GM10266 (cell line): ENCODE measurements around the gene ZRANB1.

ENCODE experiments used
- DNase-seq: peaks from one replicate; pipeline ENCODE4 v3.0.0; 2012; ENCODE audit errors: extremely low spot score
- TF ChIP-seq, protein P1 (sequence below): IDR thresholded peaks from 2 replicates; pipeline ENCODE4 v1.5.1; 2012; ENCODE audit warnings: mild to moderate bottlenecking, low read depth; ENCODE audit not compliant: control insufficient read depth, insufficient read depth; ENCODE audit errors: missing control alignments

Gene ZRANB1

DNA sequence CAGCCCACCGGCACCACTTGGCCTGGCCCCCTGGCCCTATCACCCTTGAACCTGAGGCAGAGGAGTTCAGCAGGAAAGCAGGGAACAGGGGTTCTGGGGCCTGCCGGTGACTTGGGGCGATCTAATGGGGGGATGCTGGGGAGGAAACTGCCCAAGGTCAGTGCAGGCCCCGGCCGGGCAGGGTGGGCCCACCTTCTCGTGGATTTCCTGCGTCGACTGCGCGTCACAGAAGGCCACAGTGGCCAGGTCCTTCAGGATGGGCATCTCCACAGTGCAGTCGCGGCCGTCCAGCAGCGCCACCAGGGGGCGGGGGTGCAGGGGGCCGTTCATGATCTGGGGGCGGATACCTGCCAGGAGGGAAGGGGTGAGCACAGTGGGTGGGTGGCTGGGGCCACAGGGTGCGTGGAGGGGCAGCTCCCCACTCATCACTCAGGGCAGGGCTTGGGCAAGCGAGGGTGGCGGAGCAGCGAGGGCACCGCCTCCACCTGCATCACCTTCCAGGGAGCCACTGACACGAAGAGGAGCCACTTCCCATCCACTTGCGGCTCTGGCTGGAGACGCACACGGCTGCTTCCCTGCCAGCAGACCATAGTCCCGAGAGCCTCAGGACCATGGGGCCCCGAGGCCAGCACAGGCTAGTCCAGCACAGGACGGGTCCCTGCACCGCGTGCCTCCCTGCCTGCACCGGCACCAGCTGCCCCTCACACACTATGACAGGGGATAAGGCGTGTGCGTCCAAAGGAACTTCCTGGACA lies 61.4 kb downstream of the ZRANB1 start:
- TF ChIP-seq, protein P1, sequence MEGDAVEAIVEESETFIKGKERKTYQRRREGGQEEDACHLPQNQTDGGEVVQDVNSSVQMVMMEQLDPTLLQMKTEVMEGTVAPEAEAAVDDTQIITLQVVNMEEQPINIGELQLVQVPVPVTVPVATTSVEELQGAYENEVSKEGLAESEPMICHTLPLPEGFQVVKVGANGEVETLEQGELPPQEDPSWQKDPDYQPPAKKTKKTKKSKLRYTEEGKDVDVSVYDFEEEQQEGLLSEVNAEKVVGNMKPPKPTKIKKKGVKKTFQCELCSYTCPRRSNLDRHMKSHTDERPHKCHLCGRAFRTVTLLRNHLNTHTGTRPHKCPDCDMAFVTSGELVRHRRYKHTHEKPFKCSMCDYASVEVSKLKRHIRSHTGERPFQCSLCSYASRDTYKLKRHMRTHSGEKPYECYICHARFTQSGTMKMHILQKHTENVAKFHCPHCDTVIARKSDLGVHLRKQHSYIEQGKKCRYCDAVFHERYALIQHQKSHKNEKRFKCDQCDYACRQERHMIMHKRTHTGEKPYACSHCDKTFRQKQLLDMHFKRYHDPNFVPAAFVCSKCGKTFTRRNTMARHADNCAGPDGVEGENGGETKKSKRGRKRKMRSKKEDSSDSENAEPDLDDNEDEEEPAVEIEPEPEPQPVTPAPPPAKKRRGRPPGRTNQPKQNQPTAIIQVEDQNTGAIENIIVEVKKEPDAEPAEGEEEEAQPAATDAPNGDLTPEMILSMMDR, result no peak
- DNase-seq, result no peak

DNA sequence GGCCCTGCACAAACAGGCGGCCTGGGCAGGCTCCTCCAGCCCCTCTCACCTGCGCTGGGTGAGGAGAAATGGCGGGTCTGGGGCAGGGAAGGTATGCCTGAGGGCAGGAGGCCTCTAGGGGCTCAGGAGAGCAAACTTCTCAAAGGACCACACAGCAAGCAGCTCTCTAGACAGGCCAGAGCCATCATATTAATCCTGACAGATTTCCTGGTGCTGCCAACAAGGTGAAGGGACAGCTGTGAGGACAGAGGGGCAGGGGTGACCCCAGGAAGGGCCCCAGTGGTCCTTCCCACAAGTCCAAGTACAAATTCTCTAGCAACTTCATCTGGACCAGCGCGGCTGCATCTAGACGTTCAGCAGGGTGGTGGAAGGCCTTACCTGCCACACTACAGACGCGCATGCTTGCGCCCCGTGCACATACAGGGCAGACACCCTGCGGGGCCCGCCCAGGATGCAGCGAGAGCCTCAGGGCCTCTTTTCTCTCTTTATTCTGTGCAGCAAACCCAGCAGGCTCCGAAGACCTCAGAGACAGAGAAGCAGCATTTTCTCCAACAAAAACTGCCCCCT lies 62.1 kb downstream of the ZRANB1 start:
- TF ChIP-seq, protein P1, result no peak
- DNase-seq, result no peak

DNA sequence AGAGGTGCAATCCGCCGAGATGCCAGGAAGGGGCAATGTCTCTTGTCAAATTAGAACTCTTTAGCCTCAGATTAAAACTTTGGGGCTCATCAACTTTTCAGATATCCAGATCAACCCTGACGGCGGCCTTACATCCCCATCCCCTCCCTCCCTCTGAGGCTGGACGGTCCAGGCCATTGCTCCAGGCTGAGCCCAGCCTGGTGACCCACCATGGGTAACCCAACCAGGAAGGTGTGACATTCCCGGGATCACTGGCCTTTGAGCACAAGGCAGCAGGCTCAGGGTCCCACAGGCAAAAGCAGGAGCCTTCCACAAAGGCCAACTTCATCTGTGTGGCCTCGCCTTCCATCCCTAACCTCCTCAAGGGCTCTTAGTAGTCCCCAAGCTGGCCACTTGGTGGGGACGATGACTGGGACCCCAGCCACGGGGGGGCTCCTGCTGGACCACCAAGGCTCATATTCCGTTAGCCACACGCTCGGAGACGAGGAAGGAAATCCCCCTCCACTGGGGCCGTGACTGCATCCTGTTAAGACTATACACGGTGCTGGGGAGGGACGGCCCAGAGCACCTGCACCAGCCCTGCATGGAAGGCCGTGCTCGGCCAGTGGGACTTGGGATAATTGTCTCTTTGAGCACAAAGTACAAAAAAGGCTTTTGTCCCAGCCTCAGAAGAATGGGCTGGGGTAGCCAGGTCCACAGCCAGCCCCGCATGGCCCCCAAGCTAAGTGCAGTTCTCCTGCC lies 62.8 kb downstream of the ZRANB1 start:
- DNase-seq, result no peak

DNA sequence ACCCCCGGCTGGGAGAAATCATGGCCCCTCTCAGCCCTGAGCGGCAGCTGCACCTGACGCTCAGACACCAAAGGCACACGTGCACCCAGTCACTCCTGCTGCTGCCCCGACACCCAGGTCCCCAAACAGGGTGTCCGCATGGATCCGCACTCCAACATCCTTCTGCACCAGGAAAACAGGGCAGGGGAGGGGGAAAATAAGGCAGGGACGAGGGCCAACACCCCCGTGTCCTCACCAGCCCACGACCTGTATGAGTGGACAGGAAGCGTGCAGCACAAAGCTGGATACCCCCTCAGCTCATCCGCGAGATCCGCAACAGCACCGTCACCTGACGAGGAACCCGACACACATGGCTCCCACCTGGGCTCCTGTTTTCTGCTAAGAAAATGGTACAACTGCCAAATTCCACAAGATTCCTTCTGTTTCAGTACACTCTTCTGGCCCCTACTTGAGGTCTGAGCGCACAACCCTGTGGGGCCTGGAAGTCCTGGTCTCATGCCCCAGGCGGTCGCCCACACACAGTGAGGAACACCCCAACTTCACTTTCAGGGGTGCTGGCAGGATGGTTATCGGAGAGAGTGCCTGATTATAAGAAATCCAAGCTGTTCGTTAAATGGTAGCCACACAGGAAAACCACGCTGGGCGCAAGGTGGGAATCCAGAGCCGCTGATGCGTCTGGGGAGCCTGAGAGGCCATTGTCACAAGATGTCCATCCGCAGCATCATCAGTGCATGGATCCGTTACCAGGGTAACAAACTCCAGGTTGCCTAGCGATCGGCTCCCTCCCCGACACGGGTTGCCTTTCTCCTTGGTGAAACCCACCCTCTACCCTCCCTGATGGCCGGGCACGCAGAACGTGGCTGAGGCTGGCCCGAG lies 63.6 kb downstream of the ZRANB1 start:
- no peak for DNase-seq

More for the DNA sequence above, 62.8 kb downstream of the ZRANB1 start:
- TF ChIP-seq, protein P1, result no peak

DNA sequence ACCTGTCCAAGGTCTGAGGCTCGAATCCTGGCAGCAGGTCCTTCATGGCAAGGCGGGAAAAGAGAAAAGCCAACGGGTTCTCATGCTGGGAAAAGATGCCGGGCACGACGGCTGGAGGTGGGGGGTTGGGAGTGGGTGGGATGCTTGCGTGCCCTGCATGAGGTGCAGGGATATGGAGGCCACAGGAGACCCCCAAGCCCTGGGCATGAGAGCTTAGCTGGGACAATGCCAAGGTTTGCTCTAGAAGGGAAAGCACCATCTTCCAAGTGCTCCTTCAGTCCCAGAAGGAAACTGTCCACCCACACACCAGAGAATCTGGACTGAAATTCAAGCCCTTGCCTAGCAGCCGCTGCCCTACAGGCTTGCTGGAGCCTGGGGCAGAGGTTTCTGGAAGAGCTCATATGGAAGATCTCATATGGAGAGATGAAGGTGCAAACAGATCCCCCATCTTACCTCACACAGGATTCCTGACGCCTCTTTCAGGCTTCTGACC lies 64.3 kb downstream of the ZRANB1 start:
- TF ChIP-seq, protein P1, result no peak
- DNase-seq, result no peak

More for the DNA sequence above, 63.6 kb downstream of the ZRANB1 start:
- TF ChIP-seq, protein P1, result no peak

DNA sequence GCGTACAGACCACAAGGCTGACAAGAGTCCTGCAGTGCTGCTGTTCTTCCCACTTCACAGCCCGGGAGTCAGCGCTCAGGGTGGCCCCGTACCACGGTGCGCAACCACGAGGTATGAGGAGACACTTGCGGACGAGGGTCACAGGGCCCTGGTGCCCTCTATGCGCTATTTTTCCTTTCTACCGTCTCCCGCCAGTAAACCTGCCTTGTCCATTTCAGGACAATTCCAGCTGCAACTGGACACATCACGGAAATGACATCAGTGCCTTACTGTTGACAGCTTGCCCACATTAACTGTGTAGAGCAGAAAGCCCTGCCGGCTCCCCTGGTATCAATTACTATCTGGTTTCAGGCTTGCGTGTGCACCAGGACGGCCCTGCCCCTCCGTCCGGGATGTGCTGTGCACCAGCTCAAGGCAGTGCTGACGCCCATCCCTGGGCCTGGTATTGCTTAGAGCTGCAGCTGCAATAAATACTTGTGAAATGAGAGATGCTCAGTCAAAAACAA lies 65.1 kb downstream of the ZRANB1 start:
- TF ChIP-seq, protein P1, result no peak
- DNase-seq, result no peak
